Fibroblast of lung (primary cell): ENCODE measurements around the gene PRSS23.

Experiments used
- CTCF ChIP-seq, 2 donors: IDR thresholded peaks in 1 of 2; conservative IDR thresholded peaks in 1 of 2; 1 replicate in 1 of 2; 2 replicates in 1 of 2; pipeline ENCODE4 v1.5.1; 2011 to 2012; ENCODE audit warnings: low read length in 2 of 2, control low read depth in 1 of 2, inconsistent platforms in 1 of 2, low read depth in 1 of 2, mild to moderate bottlenecking in 1 of 2
- EZH2 ChIP-seq: IDR thresholded peaks from 2 replicates; pipeline ENCODE4 v1.5.1; 2012; ENCODE audit warnings: low read length, control low read depth, mild to moderate bottlenecking; ENCODE audit errors: missing control alignments

- TF ChIP-seq CTCF (conservative IDR thresholded peaks at IDR 0.05 in 1 of 2, IDR thresholded peaks at IDR 0.05 in 1 of 2; ENCODE audit: low read depth in 1 of 2, low read length in 2 of 2) (no peak), EZH2 (no peak)
Measured at GRCh38 chr11:86769219-86769618, 31.1 kb upstream of the PRSS23 start.
